GM19455 (cell line): ENCODE results near the gene MTCP1.

ENCODE experiments used
- ATAC-seq: cut with Tn5 transposase; IDR thresholded peaks from one replicate; pipeline ENCODE4 v1.9.1; 2021; ENCODE audit not compliant: unreplicated experiment

MTCP1 gene

GRCh38 chrX:155054255-155054654, 16.7 kb downstream of the MTCP1 start:
- ATAC-seq: no peak

- no peak for ATAC-seq
These were observed 17.3 kb downstream of the MTCP1 start for GRCh38 chrX:155053656-155054055.

- no peak for ATAC-seq
These were observed 18.0 kb downstream of the MTCP1 start for GRCh38 chrX:155052738-155053498.

GRCh38 chrX:155048977-155049619, 21.8 kb downstream of the MTCP1 start:
- ATAC-seq: no peak

- ATAC-seq: no peak
These were observed 24.0 kb downstream of the MTCP1 start for GRCh38 chrX:155046811-155047528.

GRCh38 chrX:155046129-155046810, 24.7 kb downstream of the MTCP1 start:
- ATAC-seq: no peak

GRCh38 chrX:155035688-155036087, 35.2 kb downstream of the MTCP1 start:
- no peak for ATAC-seq

GRCh38 chrX:155031657-155032056, 39.3 kb downstream of the MTCP1 start:
- no peak for ATAC-seq

GRCh38 chrX:155028877-155029291, 42.1 kb downstream of the MTCP1 start:
- ATAC-seq: no peak

- no peak for ATAC-seq
These were observed 42.8 kb downstream of the MTCP1 start for GRCh38 chrX:155028129-155028528.

- ATAC-seq: no peak
These were observed 43.3 kb downstream of the MTCP1 start for GRCh38 chrX:155027509-155028066.

GRCh38 chrX:155026727-155027508, 44.0 kb downstream of the MTCP1 start, which contains the start of gene FUNDC2:
FUNDC2 (plus strand) TSS chrX:155026844; CDS start chrX:155026939, 95 bp downstream.
- peak; percentile 92 for ATAC-seq

GRCh38 chrX:155026420-155026726, 44.6 kb downstream of the MTCP1 start:
- no peak for ATAC-seq

GRCh38 chrX:155023907-155024833, 46.8 kb downstream of the MTCP1 start:
- no peak for ATAC-seq

- no peak for ATAC-seq
These were observed 48.4 kb downstream of the MTCP1 start, which contains the start of gene F8 for GRCh38 chrX:155022585-155022984. F8 (minus strand) TSS chrX:155022723; CDS start chrX:155022552, 171 bp downstream.

- ATAC-seq: no peak
These were observed 50.3 kb downstream of the MTCP1 start for GRCh38 chrX:155020591-155020990.
